ENCODE results near the gene UCN.

- no peak for TF ChIP-seq YY1 (IDR thresholded peaks at IDR 0.05; ENCODE audit: insufficient read depth, insufficient read length)
- TF ChIP-seq ZNF274 (IDR thresholded peaks at IDR 0.05; ENCODE audit: low read depth, low read length): no peak
Measured at GRCh38 chr2:27285481-27285880, 22.8 kb downstream of the UCN start.

All from NT2/D1 (cell line).